Smooth muscle cell (in vitro differentiated cells): ENCODE measurements around the gene DERL2. TPM values are rescaled to one million over a fixed set of nuclear protein-coding genes. Genes with fewer than 3 reads are reported as not detected.
A peak's percentile ranks its signal among the peaks of the same experiment; 100 is the strongest.
"Not testable (repeated sequence)": the region's sequence is repeated elsewhere in the genome, so short reads cannot be mapped to it uniquely, and the experiment has no call there.

Source experiments
- DNase-seq: peaks from one replicate; lab custom pipeline; 2025; ENCODE audit not compliant: unreplicated experiment; lab: John Stamatoyannopoulos, UW
- H2AFZ ChIP-seq: fragments of 200-600 bp; sonication (generic); 2 replicates; pipeline ENCODE4 v1.6.0; 2016; ENCODE audit warnings: antibody characterized with exemption, low read depth, mild to moderate bottlenecking
- H3F3A ChIP-seq: fragments of 200-600 bp; sonication (generic); 2 replicates; pipeline ENCODE4 v1.6.0; 2017; ENCODE audit warnings: antibody characterized with exemption, low read depth
- H3K27ac ChIP-seq: fragments of 200-600 bp; sonication (generic); 2 replicates; pipeline ENCODE4 v1.5.1; 2016; ENCODE audit warnings: low read depth, mild to moderate bottlenecking
- H3K27me3 ChIP-seq: fragments of 200-600 bp; sonication (generic); 2 replicates; pipeline ENCODE4 v1.6.1; 2016; ENCODE audit warnings: low read depth, mild to moderate bottlenecking
- H3K36me3 ChIP-seq: fragments of 200-600 bp; sonication (generic); 2 replicates; pipeline ENCODE4 v1.5.1; 2016; ENCODE audit warnings: low read depth
- H3K4me1 ChIP-seq: fragments of 200-600 bp; sonication (generic); 2 replicates; pipeline ENCODE4 v1.5.1; 2016; ENCODE audit warnings: low read depth
- H3K4me2 ChIP-seq: fragments of 200-600 bp; sonication (generic); 2 replicates; pipeline ENCODE4 v1.6.0; 2016; ENCODE audit warnings: mild to moderate bottlenecking
- H3K4me3 ChIP-seq: fragments of 200-600 bp; sonication (generic); 2 replicates; pipeline ENCODE4 v1.5.1; 2016; ENCODE audit warnings: mild to moderate bottlenecking
- H3K79me2 ChIP-seq: fragments of 200-600 bp; sonication (generic); 2 replicates; pipeline ENCODE4 v1.6.0; 2016; ENCODE audit warnings: low read depth, mild to moderate bottlenecking
- H3K9ac ChIP-seq: fragments of 200-600 bp; sonication (generic); 2 replicates; pipeline ENCODE4 v1.6.0; 2016; ENCODE audit warnings: low read depth
- H3K9me3 ChIP-seq: fragments of 200-600 bp; sonication (generic); replicated peaks from 2 replicates; pipeline ENCODE4 v1.5.1; 2016; ENCODE audit warnings: low read depth
- H4K20me1 ChIP-seq: fragments of 200-600 bp; sonication (generic); 2 replicates; pipeline ENCODE4 v1.6.0; 2016; ENCODE audit warnings: low read depth
- CTCF ChIP-seq: fragments of 200-600 bp; sonication (generic); IDR thresholded peaks from 2 replicates; pipeline ENCODE4 v1.5.1; 2017; ENCODE audit warnings: borderline replicate concordance, mild to moderate bottlenecking, antibody characterized with exemption; ENCODE audit not compliant: insufficient read depth, poor library complexity, severe bottlenecking
- WGBS: methylation state at CpG from one replicate; pipeline ENCODE4 v1.1.7; 2016; ENCODE audit warnings: low lambda C conversion rate; 5-methylcytosine and 5-hydroxymethylcytosine counted together
- polyA plus RNA-seq: library from polyadenylated mRNA; unstranded; fragments of >200 nt; fragmentation: Nextera tagmentation; extraction: Ambion mirVana; gene quantifications from 2 replicates; pipeline ENCODE4 v1.2.1, GENCODE V29; 2016
- total RNA-seq: library from RNA; depleted of rRNA; stranded (reverse); fragments of >200 nt; gene quantifications from 2 replicates; pipeline ENCODE4 v1.2.3, GENCODE V29; 2014

Gene DERL2
- total and polyA plus RNA-seq, 2 experiments from 2014 or later: 81.3 to 152 TPM

- no peak for TF ChIP-seq CTCF
- H3K4me1 ChIP-seq: peaks cover 8% of the 10 kb centered on the region
- peaks cover 9% of the 10 kb centered on the region for H3K36me3 ChIP-seq
- 72% methylated on average over 5 of the region's 5 CpGs for WGBS
- DNase-seq: no peak
- H3K79me2 ChIP-seq: peaks cover 31% of the 10 kb centered on the region
- H3F3A ChIP-seq: peaks cover 8% of the 10 kb centered on the region
- H4K20me1 ChIP-seq: no peaks in the 10 kb centered on the region
- H3K27me3 ChIP-seq: no peaks in the 10 kb centered on the region
- H3K27ac ChIP-seq: peak overlapping the region; percentile 53
- H2AFZ ChIP-seq: peak overlapping the region; percentile 92
- peak overlapping the region; percentile 95 for H3K4me2 ChIP-seq
- H3K4me3 ChIP-seq: peak overlapping the region; percentile 93
- H3K9ac ChIP-seq: peak overlapping the region; percentile 75
- no peaks in the 10 kb centered on the region for H3K9me3 ChIP-seq
These were observed 48.2 kb downstream of the DERL2 start for GRCh38 chr17:5437721-5438317.

GRCh38 chr17:5435781-5436315 is 50.1 kb downstream of the DERL2 start:
- Histone ChIP-seq H3K36me3 (peaks cover 14% of the 10 kb centered on the region), H3K27ac (peak overlapping the region; percentile 2), H3F3A (peaks cover 16% of the 10 kb centered on the region), H3K79me2 (peaks cover 31% of the 10 kb centered on the region)
- H4K20me1 ChIP-seq, H3K27me3 ChIP-seq, DNase-seq, H2AFZ ChIP-seq, H3K9ac ChIP-seq, H3K4me2 ChIP-seq, H3K4me3 ChIP-seq, H3K9me3 ChIP-seq, H3K4me1 ChIP-seq: not testable (repeated sequence)
- WGBS: 97% methylated on average over 12 of the region's 12 CpGs

- H3K4me2 ChIP-seq: no peak overlapping the region
- DNase-seq: no peak
- peaks cover 16% of the 10 kb centered on the region for H3F3A ChIP-seq
- no peak overlapping the region for H2AFZ ChIP-seq
- TF ChIP-seq CTCF: no peak
- no peaks in the 10 kb centered on the region for H4K20me1 ChIP-seq
- H3K4me3 ChIP-seq: no peak overlapping the region
- WGBS: 94% methylated on average over 2 of the region's 2 CpGs
- peaks cover 8% of the 10 kb centered on the region for H3K4me1 ChIP-seq
- H3K9me3 ChIP-seq: no peaks in the 10 kb centered on the region
- no peak overlapping the region for H3K9ac ChIP-seq
- no peak overlapping the region for H3K27ac ChIP-seq
- H3K27me3 ChIP-seq: no peaks in the 10 kb centered on the region
- peaks cover 31% of the 10 kb centered on the region for H3K79me2 ChIP-seq
- H3K36me3 ChIP-seq: peaks cover 14% of the 10 kb centered on the region
These were observed 51.0 kb downstream of the DERL2 start for GRCh38 chr17:5434984-5435383.

GRCh38 chr17:5431949-5432556 is 53.9 kb downstream of the DERL2 start:
- Histone ChIP-seq H3K79me2 (peaks cover 12% of the 10 kb centered on the region), H2AFZ (no peak overlapping the region), H3K9me3 (no peaks in the 10 kb centered on the region), H3K27me3 (no peaks in the 10 kb centered on the region), H4K20me1 (no peaks in the 10 kb centered on the region), H3F3A (peaks cover 16% of the 10 kb centered on the region), H3K9ac (no peak overlapping the region), H3K4me1 (no peaks in the 10 kb centered on the region), H3K36me3 (peaks cover 17% of the 10 kb centered on the region), H3K4me2 (no peak overlapping the region), H3K27ac (peak overlapping the region; percentile 34), H3K4me3 (no peak overlapping the region)
- TF ChIP-seq CTCF: no peak
- WGBS: 89% methylated on average over 3 of the region's 3 CpGs
- DNase-seq: no peak

GRCh38 chr17:5431234-5431633 is 54.7 kb downstream of the DERL2 start:
- WGBS: 82% methylated on average over 5 of the region's 5 CpGs
- not testable (repeated sequence) for DNase-seq, H3K79me2 ChIP-seq, H3K9me3 ChIP-seq, H3K4me2 ChIP-seq, H3K4me1 ChIP-seq, H4K20me1 ChIP-seq, H3K27me3 ChIP-seq, H3K4me3 ChIP-seq, H2AFZ ChIP-seq, H3K9ac ChIP-seq
- Histone ChIP-seq H3K36me3 (peaks cover 17% of the 10 kb centered on the region), H3K27ac (peak overlapping the region; percentile 34), H3F3A (peaks cover 16% of the 10 kb centered on the region)
